GM12878 (cell line): ENCODE data around the gene HSD17B12. TPM values are rescaled to one million over a fixed set of nuclear protein-coding genes. Genes with fewer than 3 reads are reported as not detected.

ENCODE experiments used
- BACH1 ChIP-seq: fragments of 450-650 bp; IDR thresholded peaks from 2 replicates; pipeline ENCODE4 v1.6.1; 2017; ENCODE audit warnings: mild to moderate bottlenecking, borderline replicate concordance
- CHD1 ChIP-seq: IDR thresholded peaks from 2 replicates; pipeline ENCODE4 v1.6.1; 2012; ENCODE audit warnings: low read depth, low read length, improper control_type of control experiment
- FOS ChIP-seq: IDR thresholded peaks from 3 replicates; pipeline ENCODE4 v1.6.1; 2011; ENCODE audit warnings: borderline replicate concordance; ENCODE audit not compliant: insufficient read length; ENCODE audit errors: extremely low read depth
- GABPA ChIP-seq: IDR thresholded peaks from 2 replicates; pipeline ENCODE4 v1.6.1; 2014; ENCODE audit warnings: antibody characterized with exemption, low read depth, mild to moderate bottlenecking, inconsistent platforms
- IRF4 ChIP-seq: IDR thresholded peaks from 2 replicates; pipeline ENCODE4 v1.6.1; 2011; ENCODE audit warnings: low read depth, low read length
- KAT2A ChIP-seq: conservative IDR thresholded peaks from 2 replicates; pipeline ENCODE4 v1.6.1; 2011; ENCODE audit warnings: low read depth, low read length; ENCODE audit not compliant: control insufficient read depth
- KLF5 ChIP-seq: fragments of 450-650 bp; IDR thresholded peaks from 2 replicates; pipeline ENCODE4 v1.6.1; 2014; ENCODE audit warnings: mild to moderate bottlenecking; ENCODE audit not compliant: partially characterized antibody
- NFIC ChIP-seq: IDR thresholded peaks from 2 replicates; pipeline ENCODE4 v1.6.1; 2012; ENCODE audit warnings: low read depth, mild to moderate bottlenecking, inconsistent platforms, low read length, moderate library complexity
- PAX5 ChIP-seq: IDR thresholded peaks from 2 replicates; pipeline ENCODE4 v1.6.1; 2011; ENCODE audit warnings: low read depth, low read length, borderline replicate concordance
- RCOR1 ChIP-seq: conservative IDR thresholded peaks from 2 replicates; pipeline ENCODE4 v1.6.1; 2012; ENCODE audit warnings: low read depth, low read length, improper control_type of control experiment
- RFX5 ChIP-seq: IDR thresholded peaks from 2 replicates; pipeline ENCODE4 v1.6.1; 2011; ENCODE audit warnings: low read depth, low read length, improper control_type of control experiment
- RUNX3 ChIP-seq: IDR thresholded peaks from 2 replicates; pipeline ENCODE4 v1.6.1; 2012; ENCODE audit warnings: low read length, inconsistent platforms
- SMC3 ChIP-seq: IDR thresholded peaks from 2 replicates; pipeline ENCODE4 v1.6.1; 2011; ENCODE audit warnings: low read length, improper control_type of control experiment, borderline replicate concordance
- SPI1 ChIP-seq: IDR thresholded peaks from 2 replicates; pipeline ENCODE4 v1.6.1; 2011; ENCODE audit warnings: low read depth, mild to moderate bottlenecking, low read length, moderate library complexity, borderline replicate concordance; ENCODE audit not compliant: insufficient read depth
- SRF ChIP-seq, 2 experiments: IDR thresholded peaks; 2 replicates each; pipeline ENCODE4 v1.6.1; 2011; ENCODE audit warnings: low read depth in 2 of 2, low read length in 2 of 2, mild to moderate bottlenecking in 1 of 2, moderate library complexity in 1 of 2
- TCF3 ChIP-seq: IDR thresholded peaks from 2 replicates; pipeline ENCODE4 v1.6.1; 2012; ENCODE audit warnings: low read depth, mild to moderate bottlenecking, low read length, borderline replicate concordance; ENCODE audit not compliant: insufficient read depth
- YBX1 ChIP-seq: fragments of 450-650 bp; IDR thresholded peaks from 2 replicates; pipeline ENCODE4 v1.6.1; 2016; ENCODE audit warnings: antibody characterized with exemption
- ZNF207 ChIP-seq: fragments of 450-650 bp; IDR thresholded peaks from 2 replicates; pipeline ENCODE4 v1.6.1; 2014; ENCODE audit warnings: antibody characterized with exemption, mild to moderate bottlenecking, borderline replicate concordance
- ZNF217 ChIP-seq: fragments of 450-650 bp; IDR thresholded peaks from 2 replicates; pipeline ENCODE4 v1.6.1; 2017; ENCODE audit warnings: antibody characterized with exemption, mild to moderate bottlenecking
- ZNF24 ChIP-seq: fragments of 450-650 bp; IDR thresholded peaks from 2 replicates; pipeline ENCODE4 v1.6.1; 2017; ENCODE audit warnings: antibody characterized with exemption, mild to moderate bottlenecking
- ZSCAN29 ChIP-seq: fragments of 450-650 bp; IDR thresholded peaks from 2 replicates; pipeline ENCODE4 v1.6.1; 2017; ENCODE audit warnings: mild to moderate bottlenecking, moderate library complexity
- polyA plus RNA-seq, 11 experiments: library from polyadenylated mRNA; depleted of rRNA in 4 of 11; unstranded in 6 of 11; stranded (reverse) in 5 of 11; fragments of >200 nt; fragmentation: Nextera tagmentation in 4 of 11; fragmentation: Illumina TruSeq in 1 of 11; extraction: Ambion mirVana in 4 of 11; extraction: Trizol in 1 of 11; gene quantifications; 1 replicate in 1 of 11; 2 replicates in 10 of 11; pipeline versions ENCODE4 v1.2.1 to v1.2.3, GENCODE V29; 2011 to 2016; ENCODE audit warnings: inconsistent platforms in 2 of 11, missing spikeins in 2 of 11, low read depth in 1 of 11
- total RNA-seq, 4 experiments: library from RNA; depleted of rRNA in 3 of 4; stranded (reverse); fragments of >200 nt in 3 of 4; fragmentation: Illumina TruSeq in 1 of 4; extraction: Trizol in 1 of 4; gene quantifications; 2 replicates each; pipeline versions ENCODE4 v1.2.1 to v1.2.3, GENCODE V29; 2013 to 2021
- TF ChIP-seq, protein P1 (sequence below): fragments of 150-350 bp; IDR thresholded peaks from 2 replicates; pipeline ENCODE4 v1.6.1; 2016; ENCODE audit warnings: low read depth, low read length
- TF ChIP-seq, protein P2 (sequence below): fragments of 450-650 bp; conservative IDR thresholded peaks from 2 replicates; pipeline ENCODE4 v1.6.1; 2017; ENCODE audit warnings: mild to moderate bottlenecking, moderate library complexity
- TF ChIP-seq, protein P3 (sequence below): IDR thresholded peaks from 2 replicates; pipeline ENCODE4 v1.6.1; 2012; ENCODE audit warnings: low read depth, low read length, improper control_type of control experiment
- TF ChIP-seq, protein P4 (sequence below): fragments of 450-650 bp; IDR thresholded peaks from 2 replicates; pipeline ENCODE4 v1.6.1; 2017; ENCODE audit warnings: mild to moderate bottlenecking

HSD17B12 gene
- total and polyA plus RNA-seq, 10 of the 15 experiments (the other 5 are each of a cell fraction or from before 2014, with no cell fraction given): 23.6 to 88.0 (median 64.7) TPM

DNA sequence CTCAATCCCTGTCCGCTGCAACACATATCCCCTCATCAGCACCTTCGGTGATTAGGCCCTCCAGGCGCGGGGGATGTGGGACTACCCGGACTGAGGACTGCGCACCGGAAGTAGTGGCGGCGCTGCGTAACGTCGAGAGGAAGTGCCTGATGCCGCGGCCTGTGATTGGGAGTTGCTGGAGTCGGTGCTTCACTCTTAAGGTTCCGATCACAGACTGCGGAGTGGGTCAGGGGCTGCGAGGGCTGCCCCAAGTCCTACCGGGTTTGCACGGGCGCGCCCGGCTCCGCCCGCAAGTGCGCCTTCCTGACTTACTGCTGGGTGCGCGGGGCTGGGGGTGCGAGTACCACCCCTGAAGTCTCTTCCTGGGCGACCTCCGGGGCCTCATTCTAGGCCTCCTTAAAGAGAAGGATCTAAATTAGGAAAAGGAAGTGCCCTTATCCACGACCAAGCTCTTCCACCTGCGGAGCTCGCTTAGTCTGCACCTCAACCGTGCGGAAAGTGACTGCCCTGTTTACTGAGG, 200.2 kb downstream of the HSD17B12 start, which contains the start of gene ALKBH3 (continued):
- TF ChIP-seq, protein P1, sequence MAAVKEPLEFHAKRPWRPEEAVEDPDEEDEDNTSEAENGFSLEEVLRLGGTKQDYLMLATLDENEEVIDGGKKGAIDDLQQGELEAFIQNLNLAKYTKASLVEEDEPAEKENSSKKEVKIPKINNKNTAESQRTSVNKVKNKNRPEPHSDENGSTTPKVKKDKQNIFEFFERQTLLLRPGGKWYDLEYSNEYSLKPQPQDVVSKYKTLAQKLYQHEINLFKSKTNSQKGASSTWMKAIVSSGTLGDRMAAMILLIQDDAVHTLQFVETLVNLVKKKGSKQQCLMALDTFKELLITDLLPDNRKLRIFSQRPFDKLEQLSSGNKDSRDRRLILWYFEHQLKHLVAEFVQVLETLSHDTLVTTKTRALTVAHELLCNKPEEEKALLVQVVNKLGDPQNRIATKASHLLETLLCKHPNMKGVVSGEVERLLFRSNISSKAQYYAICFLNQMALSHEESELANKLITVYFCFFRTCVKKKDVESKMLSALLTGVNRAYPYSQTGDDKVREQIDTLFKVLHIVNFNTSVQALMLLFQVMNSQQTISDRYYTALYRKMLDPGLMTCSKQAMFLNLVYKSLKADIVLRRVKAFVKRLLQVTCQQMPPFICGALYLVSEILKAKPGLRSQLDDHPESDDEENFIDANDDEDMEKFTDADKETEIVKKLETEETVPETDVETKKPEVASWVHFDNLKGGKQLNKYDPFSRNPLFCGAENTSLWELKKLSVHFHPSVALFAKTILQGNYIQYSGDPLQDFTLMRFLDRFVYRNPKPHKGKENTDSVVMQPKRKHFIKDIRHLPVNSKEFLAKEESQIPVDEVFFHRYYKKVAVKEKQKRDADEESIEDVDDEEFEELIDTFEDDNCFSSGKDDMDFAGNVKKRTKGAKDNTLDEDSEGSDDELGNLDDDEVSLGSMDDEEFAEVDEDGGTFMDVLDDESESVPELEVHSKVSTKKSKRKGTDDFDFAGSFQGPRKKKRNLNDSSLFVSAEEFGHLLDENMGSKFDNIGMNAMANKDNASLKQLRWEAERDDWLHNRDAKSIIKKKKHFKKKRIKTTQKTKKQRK: peak; percentile 39; the same call in 1 of the 2 replicates
- TF ChIP-seq RUNX3 (peak; percentile 67), PAX5 (peak; percentile 53; the same call in 1 of the 2 replicates), ZNF24 (peak; percentile 50; the same call in 1 of the 2 replicates), SRF (IDR thresholded peaks at IDR 0.05; ENCODE audit: low read depth in 2 of 2, low read length in 2 of 2) (peak in 1 of 2 experiments; percentile 88; a peak in 2 of 4 replicates), YBX1 (no peak), SPI1 (peak; percentile 31; the same call in 1 of the 2 replicates), TCF3 (no peak), ZSCAN29 (0 out of 2 replicates have a peak, but pooled peaks have one; percentile 37), CHD1 (no peak), ZNF207 (peak; percentile 94), KAT2A (no peak), ZNF217 (peak; percentile 58; the same call in 1 of the 2 replicates), KLF5 (peak; percentile 47), GABPA (peak; percentile 100), FOS (no peak), IRF4 (peak; percentile 54; the same call in 1 of the 2 replicates), NFIC (no peak), RCOR1 (no peak), SMC3 (no peak), BACH1 (no peak; the same call in 1 of the 2 replicates), RFX5 (no peak)
- TF ChIP-seq, protein P2, sequence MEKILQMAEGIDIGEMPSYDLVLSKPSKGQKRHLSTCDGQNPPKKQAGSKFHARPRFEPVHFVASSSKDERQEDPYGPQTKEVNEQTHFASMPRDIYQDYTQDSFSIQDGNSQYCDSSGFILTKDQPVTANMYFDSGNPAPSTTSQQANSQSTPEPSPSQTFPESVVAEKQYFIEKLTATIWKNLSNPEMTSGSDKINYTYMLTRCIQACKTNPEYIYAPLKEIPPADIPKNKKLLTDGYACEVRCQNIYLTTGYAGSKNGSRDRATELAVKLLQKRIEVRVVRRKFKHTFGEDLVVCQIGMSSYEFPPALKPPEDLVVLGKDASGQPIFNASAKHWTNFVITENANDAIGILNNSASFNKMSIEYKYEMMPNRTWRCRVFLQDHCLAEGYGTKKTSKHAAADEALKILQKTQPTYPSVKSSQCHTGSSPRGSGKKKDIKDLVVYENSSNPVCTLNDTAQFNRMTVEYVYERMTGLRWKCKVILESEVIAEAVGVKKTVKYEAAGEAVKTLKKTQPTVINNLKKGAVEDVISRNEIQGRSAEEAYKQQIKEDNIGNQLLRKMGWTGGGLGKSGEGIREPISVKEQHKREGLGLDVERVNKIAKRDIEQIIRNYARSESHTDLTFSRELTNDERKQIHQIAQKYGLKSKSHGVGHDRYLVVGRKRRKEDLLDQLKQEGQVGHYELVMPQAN: 0 out of 2 replicates have a peak, but pooled peaks have one; percentile 48
- TF ChIP-seq, protein P3, sequence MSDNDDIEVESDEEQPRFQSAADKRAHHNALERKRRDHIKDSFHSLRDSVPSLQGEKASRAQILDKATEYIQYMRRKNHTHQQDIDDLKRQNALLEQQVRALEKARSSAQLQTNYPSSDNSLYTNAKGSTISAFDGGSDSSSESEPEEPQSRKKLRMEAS: peak; percentile 60; the same call in 1 of the 2 replicates
- TF ChIP-seq, protein P4, sequence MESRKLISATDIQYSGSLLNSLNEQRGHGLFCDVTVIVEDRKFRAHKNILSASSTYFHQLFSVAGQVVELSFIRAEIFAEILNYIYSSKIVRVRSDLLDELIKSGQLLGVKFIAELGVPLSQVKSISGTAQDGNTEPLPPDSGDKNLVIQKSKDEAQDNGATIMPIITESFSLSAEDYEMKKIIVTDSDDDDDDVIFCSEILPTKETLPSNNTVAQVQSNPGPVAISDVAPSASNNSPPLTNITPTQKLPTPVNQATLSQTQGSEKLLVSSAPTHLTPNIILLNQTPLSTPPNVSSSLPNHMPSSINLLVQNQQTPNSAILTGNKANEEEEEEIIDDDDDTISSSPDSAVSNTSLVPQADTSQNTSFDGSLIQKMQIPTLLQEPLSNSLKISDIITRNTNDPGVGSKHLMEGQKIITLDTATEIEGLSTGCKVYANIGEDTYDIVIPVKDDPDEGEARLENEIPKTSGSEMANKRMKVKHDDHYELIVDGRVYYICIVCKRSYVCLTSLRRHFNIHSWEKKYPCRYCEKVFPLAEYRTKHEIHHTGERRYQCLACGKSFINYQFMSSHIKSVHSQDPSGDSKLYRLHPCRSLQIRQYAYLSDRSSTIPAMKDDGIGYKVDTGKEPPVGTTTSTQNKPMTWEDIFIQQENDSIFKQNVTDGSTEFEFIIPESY: no peak
